Activated T-helper 17 cell treated with anti-CD3 and anti-CD28 coated beads, Interleukin-2, amount 50 U/mL, for 72 hours (primary cell): ENCODE measurements around the gene SLC16A9. TPM values are rescaled to one million over a fixed set of nuclear protein-coding genes. Genes with fewer than 3 reads are reported as not detected.
"Not testable (repeated sequence)": the region's sequence is repeated elsewhere in the genome, so short reads cannot be mapped to it uniquely, and the experiment has no call there.

Experiments
- ATAC-seq: fragments of 150-1000 bp; cut with Tn5 transposase; replicated peaks from 2 replicates; pipeline ENCODE4 v1.10.0; 2021; ENCODE audit warnings: mild to moderate bottlenecking, moderate library complexity
- H3K27ac Mint-ChIP-seq: one replicate; pipeline ENCODE4 v1.8.0; 2022; ENCODE audit warnings: mixed read lengths
- H3K27me3 Mint-ChIP-seq: one replicate; pipeline ENCODE4 v1.8.0; 2022; ENCODE audit warnings: mixed read lengths
- H3K36me3 Mint-ChIP-seq: one replicate; pipeline ENCODE4 v1.8.0; 2022; ENCODE audit warnings: low read depth, mild to moderate bottlenecking, mixed read lengths
- H3K4me1 Mint-ChIP-seq: one replicate; pipeline ENCODE4 v1.8.0; 2022; ENCODE audit warnings: mixed read lengths
- H3K4me3 Mint-ChIP-seq: one replicate; pipeline ENCODE4 v1.8.0; 2022; ENCODE audit warnings: mild to moderate bottlenecking, mixed read lengths
- H3K9me3 Mint-ChIP-seq: one replicate; pipeline ENCODE4 v1.8.0; 2022; ENCODE audit warnings: mixed read lengths
- total RNA-seq, 2 donors: library from RNA; stranded (reverse); gene quantifications; one replicate each; pipeline ENCODE4 v1.2.3, GENCODE V29; 2022

Gene SLC16A9
- total RNA-seq, 2 donors from 2014 or later, result 0.42 to 2.2 TPM

DNA sequence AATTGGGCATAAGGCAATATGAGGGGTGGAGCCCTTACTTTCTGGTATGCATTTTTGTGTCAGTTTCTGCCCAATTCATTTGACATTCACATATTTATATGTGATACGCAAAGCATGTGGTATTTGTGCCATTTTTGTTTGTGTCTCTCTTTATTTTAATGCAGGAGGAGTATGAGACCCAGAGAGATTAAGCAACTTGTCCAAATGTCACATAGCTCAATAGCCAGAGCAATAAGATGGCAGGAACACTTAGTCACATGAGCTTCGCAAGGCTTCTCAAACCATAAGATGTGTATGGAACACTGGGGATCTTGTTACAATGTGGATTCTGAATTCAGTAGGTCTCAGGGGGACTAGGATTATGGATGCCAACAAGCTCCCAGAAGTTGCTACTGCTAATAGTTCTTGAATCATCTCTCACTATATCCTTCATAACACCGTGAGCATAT, 24.4 kb upstream of the SLC16A9 start:
- ATAC-seq, result no peak
- Mint-ChIP-seq H3K27ac (no peak overlapping the region), H3K4me3 (no peak overlapping the region), H3K27me3 (peaks cover 17% of the 10 kb centered on the region), H3K36me3 (no peaks in the 10 kb centered on the region), H3K9me3 (no peaks in the 10 kb centered on the region), H3K4me1 (peaks cover 11% of the 10 kb centered on the region)

DNA sequence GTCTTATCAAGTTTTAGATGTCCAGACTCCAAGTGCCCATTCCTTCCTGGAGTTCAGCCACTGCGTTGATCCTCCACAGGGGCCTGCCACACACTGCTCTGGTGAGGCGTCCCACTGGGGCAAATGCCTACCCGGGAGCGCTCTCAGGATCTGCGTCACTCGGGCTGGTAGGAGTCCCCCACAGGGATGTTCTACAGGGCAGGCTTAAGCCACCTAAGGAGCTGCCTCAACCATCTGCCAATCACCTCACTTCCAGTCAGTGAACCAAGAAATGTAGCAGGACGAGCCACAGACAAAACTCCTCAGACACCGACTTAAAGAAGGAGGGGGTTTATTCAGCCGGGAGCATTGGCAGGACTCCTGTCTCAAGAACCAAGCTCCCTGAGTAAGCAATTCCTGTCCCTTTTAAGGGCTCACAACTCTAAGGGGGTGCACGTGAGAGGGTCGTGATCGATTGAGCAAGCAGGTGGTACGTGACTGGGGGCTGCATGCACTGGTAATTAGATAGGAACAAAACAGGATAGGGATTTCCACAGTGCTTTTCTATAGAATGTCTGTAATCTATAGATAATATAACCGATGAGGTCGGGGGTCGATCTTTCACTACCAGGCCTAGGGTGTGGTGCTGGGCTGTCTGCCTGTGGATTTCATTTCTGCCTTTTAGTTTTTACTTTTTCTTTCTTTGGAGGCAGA, 23.8 kb upstream of the SLC16A9 start:
- not testable (repeated sequence) for H3K9me3 Mint-ChIP-seq, H3K27ac Mint-ChIP-seq, H3K4me3 Mint-ChIP-seq, ATAC-seq, H3K36me3 Mint-ChIP-seq
- H3K27me3 Mint-ChIP-seq, result peaks cover 16% of the 10 kb centered on the region
- H3K4me1 Mint-ChIP-seq, result peaks cover 11% of the 10 kb centered on the region

DNA sequence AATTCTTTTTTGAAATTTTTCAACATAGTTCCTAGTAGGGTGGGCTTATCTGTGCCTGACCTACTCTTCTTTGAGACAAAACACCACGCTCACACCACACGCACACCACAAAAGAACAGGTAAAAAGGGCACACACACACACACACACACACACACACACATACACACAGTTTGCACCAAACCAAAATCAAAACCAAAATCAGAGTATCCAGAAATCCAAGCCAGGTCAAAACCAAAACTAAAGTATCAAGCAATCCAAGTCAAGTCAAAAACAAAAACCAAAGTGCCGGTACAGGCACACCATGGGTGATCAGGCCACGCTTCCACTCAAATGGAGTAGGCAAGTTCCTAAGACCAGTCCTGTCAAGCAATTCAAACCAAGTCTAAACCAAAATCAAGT, 23.2 kb upstream of the SLC16A9 start:
- H3K9me3 Mint-ChIP-seq, H3K36me3 Mint-ChIP-seq, ATAC-seq, H3K27ac Mint-ChIP-seq, H3K4me3 Mint-ChIP-seq: not testable (repeated sequence)
- peaks cover 11% of the 10 kb centered on the region for H3K4me1 Mint-ChIP-seq
- peaks cover 13% of the 10 kb centered on the region for H3K27me3 Mint-ChIP-seq

DNA sequence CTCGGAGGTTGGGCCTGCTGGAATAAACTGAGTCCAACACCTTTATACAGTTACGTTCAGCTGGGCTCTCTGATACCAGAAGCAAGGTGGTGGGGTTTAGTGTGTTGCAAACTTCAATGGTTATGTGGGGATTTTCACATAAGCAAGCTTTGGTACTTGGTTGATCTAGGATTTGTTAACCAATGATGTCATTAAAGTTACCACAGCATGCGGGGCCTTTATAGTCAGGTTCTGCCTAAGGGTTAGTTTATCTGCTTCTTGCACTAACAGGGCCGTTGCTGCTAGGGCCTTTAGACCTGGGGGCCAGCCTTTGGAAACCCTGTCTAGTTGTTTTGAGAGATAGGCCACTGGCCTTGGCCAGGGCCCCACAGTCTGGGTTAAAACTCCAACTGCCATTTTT, 19.5 kb upstream of the SLC16A9 start:
- ATAC-seq, H3K27ac Mint-ChIP-seq, H3K4me3 Mint-ChIP-seq, H3K36me3 Mint-ChIP-seq, H3K27me3 Mint-ChIP-seq, H3K9me3 Mint-ChIP-seq: not testable (repeated sequence)
- peaks cover 11% of the 10 kb centered on the region for H3K4me1 Mint-ChIP-seq

DNA sequence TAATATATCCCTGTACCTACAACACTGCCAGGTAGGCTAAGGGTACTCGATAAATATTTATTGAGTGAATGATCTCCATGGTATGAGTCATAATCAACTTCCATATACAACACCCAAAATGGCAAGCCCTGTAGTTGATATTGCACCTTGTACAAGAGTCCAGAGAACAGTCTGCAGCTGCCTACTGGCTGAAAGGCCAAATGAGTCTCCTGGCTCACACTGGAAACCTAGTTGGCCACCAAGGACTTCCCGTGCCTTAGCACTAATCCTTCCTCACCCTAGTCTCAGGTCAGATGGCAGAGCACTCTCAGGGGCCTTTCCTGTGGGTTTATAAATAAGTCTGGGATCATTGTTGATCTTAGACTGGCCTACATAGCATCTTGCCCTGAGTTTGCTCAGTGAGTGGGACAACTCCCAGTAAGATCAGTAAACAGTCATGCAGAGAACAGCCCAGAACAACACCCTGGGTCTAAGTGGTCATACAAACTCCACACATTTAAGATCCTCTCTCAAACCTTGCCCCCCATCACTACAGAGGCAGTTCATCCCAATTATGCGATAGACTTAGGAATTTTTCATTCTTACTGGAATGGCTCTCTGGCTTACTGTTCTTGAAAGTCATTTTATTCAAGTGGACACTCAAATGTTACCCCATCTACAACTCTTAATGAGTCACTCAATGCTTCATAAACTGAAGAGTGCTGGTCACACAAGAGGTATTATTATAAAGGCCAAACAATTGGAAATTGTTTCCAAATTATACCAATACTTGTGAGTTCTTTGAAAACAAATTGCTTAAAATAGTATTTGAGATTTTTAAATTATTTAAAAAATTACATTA, 14.7 kb upstream of the SLC16A9 start:
- H3K27me3 Mint-ChIP-seq, result peaks cover 13% of the 10 kb centered on the region
- no peak overlapping the region for H3K4me3 Mint-ChIP-seq
- H3K9me3 Mint-ChIP-seq, result peaks cover 8% of the 10 kb centered on the region
- no peak for ATAC-seq
- no peak overlapping the region for H3K27ac Mint-ChIP-seq
- H3K36me3 Mint-ChIP-seq, result no peaks in the 10 kb centered on the region
- H3K4me1 Mint-ChIP-seq, result peaks cover 3% of the 10 kb centered on the region

DNA sequence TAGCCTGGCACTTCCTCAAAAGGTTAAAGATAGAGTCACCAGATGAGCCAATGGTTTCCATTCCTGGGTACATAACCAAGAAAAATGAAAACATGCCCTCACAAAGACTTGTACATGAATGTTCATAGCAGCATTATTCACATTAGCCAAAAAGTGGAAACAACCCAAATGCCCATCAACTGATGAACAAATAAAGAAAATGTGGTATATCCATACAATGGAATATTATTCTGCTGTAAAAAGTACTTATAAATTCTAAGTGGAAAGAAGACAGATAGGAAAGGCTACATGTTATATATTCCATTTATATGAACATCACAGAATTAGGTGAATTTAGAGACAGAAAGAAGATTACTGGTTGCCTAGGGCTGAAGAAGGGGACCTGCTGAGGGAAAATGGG, 10.7 kb upstream of the SLC16A9 start:
- H3K27me3 Mint-ChIP-seq, result peaks cover 20% of the 10 kb centered on the region
- peaks cover 3% of the 10 kb centered on the region for H3K4me1 Mint-ChIP-seq
- H3K9me3 Mint-ChIP-seq, result peaks cover 8% of the 10 kb centered on the region
- no peaks in the 10 kb centered on the region for H3K36me3 Mint-ChIP-seq
- no peak for ATAC-seq
- H3K4me3 Mint-ChIP-seq, result no peak overlapping the region
- H3K27ac Mint-ChIP-seq, result no peak overlapping the region

DNA sequence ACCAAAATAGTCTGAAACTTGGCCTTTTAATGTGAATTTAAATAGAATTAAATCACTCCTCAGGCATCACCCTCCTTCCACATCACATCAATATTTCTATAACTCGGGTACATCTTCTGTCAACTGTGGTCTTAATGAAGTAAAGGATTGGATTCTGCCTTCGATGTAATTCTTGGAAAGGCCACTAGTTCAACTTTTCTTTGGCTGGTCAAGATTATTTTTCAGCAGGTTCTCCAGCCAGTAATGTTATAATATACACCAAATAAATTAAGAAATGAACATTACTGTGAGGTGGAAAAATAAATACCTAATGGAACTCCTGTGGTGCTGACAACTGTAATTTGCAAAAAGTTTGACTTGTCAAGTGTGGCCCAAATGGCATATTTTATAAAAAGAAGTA, 9.7 kb upstream of the SLC16A9 start:
- H3K4me1 Mint-ChIP-seq, result peaks cover 3% of the 10 kb centered on the region

DNA sequence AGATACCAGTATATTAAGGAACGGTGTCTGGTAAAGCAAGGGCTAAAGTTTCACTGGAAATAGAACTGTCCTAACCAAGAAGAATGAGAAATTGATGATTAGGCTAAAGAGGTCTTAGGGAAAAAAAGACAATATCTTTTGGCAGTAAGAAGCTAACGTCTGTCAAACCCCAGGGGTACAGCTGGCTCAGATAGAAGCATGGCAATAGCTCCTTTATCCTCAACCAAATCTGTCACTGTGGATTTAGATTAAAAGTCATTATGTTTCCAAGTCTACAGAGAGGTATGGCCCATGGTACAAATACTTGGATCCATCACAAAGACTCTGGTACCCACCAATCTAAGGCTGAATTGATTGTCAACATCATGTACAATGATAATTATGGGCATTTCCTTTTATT, 8.6 kb upstream of the SLC16A9 start:
- no peak for ATAC-seq
- peaks cover 8% of the 10 kb centered on the region for H3K9me3 Mint-ChIP-seq
- H3K27ac Mint-ChIP-seq, result no peak overlapping the region
- H3K27me3 Mint-ChIP-seq, result peaks cover 19% of the 10 kb centered on the region
- H3K4me1 Mint-ChIP-seq, result peaks cover 3% of the 10 kb centered on the region
- no peaks in the 10 kb centered on the region for H3K36me3 Mint-ChIP-seq
- H3K4me3 Mint-ChIP-seq, result no peak overlapping the region

More for the DNA sequence above, 9.7 kb upstream of the SLC16A9 start:
- no peak overlapping the region for H3K27ac Mint-ChIP-seq
- no peak for ATAC-seq
- H3K36me3 Mint-ChIP-seq, result no peaks in the 10 kb centered on the region
- peaks cover 20% of the 10 kb centered on the region for H3K27me3 Mint-ChIP-seq
- H3K4me3 Mint-ChIP-seq, result no peak overlapping the region
- H3K9me3 Mint-ChIP-seq, result peaks cover 8% of the 10 kb centered on the region

DNA sequence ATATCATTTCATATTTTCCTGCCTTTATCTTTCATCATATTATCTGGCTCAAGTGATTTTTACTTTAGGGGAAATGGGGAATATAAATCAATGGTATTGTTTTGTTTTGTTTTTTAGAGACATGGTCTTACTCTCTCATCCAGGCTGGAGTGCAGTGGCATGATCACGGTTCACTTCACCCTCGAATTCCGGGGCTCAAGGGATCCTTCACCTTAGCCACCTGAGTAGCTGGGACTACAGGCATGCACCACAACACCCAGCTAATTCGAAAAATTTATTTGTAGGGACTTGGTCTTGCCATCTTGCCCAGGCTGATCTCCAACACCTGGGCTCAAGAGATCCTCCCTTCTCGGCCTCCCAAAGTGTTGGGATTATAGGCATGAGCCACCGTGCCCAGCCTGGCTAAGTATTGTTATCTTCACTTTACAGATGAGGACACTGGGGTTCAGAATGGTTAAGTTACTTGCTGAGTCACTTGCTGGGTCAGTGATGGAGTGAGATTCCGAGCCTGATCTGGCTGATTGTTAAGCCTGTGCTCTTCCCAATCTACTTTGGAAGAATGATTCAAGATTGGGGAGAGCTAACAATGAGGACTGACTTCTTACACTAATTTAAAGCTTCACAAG, 3.7 kb upstream of the SLC16A9 start:
- no peak for ATAC-seq
- Mint-ChIP-seq H3K27ac (no peak overlapping the region), H3K4me3 (no peak overlapping the region), H3K27me3 (peaks cover 30% of the 10 kb centered on the region), H3K4me1 (no peaks in the 10 kb centered on the region), H3K9me3 (no peaks in the 10 kb centered on the region), H3K36me3 (no peaks in the 10 kb centered on the region)

DNA sequence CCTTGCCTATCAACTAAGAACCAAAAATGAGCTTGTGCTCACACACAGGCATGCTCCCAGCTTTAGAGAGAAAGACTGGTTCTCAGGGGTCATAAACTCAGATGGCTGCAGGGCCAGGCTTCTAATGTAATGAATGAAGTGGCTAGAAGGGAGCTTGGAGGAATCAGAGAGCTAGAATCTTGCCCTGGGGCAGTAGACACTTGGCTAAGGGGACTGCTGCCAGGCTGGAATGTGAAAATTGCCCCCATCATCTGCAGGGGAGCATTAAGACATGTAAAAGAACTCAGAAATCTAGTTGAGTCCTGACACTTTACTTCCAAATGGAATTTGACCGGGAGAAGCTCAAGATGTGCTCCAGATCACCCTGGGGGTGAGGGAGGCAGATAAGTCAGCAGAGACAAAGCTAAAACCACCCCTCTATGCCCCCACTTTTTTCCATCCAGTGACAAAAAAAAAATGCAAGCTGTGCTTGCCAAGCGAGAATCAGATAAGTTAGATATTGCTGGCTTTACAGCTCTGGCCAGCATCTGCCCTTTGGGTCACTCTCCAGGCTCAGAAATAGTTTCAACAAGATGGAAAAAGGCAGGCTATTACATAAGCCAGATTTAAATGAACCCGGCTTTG, 2.3 kb upstream of the SLC16A9 start:
- Mint-ChIP-seq H3K36me3 (no peaks in the 10 kb centered on the region), H3K9me3 (no peaks in the 10 kb centered on the region), H3K4me3 (no peak overlapping the region), H3K27me3 (peaks cover 35% of the 10 kb centered on the region), H3K27ac (no peak overlapping the region), H3K4me1 (no peaks in the 10 kb centered on the region)
- ATAC-seq, result no peak

DNA sequence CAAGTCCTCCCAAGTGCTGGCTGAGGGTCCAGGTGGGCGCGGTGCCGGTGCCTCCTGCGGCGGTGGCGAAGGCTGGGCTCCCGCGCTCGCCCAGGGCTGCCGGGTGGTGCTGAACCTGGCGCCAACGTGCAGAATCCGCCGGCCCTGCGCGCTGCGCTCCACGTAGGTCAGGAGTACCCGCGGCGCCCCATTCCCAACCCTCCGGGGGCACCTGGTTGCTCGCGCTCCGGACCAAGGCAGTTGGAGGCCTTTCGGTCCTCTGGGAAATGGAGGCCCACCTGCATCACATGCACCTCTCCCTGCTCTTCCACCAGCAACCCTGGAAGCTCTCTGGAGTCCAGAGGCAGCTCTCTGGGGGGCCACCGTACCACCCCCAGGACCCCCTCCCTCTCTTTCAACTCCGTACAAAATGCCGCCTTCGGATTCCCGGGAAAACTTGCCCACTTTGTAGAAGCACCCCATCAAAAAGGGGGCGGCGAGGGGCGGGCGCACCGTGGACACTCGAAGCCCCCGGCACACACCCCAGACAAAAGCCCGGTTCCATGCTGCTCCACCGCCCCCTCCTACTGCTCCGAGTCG, 745 bp downstream of the SLC16A9 start:
- Mint-ChIP-seq H3K27ac (no peak overlapping the region), H3K36me3 (no peaks in the 10 kb centered on the region), H3K4me3 (peak overlapping the region; percentile 56), H3K27me3 (peaks cover 51% of the 10 kb centered on the region), H3K9me3 (no peaks in the 10 kb centered on the region), H3K4me1 (no peaks in the 10 kb centered on the region)
- ATAC-seq, result peak; percentile 52

DNA sequence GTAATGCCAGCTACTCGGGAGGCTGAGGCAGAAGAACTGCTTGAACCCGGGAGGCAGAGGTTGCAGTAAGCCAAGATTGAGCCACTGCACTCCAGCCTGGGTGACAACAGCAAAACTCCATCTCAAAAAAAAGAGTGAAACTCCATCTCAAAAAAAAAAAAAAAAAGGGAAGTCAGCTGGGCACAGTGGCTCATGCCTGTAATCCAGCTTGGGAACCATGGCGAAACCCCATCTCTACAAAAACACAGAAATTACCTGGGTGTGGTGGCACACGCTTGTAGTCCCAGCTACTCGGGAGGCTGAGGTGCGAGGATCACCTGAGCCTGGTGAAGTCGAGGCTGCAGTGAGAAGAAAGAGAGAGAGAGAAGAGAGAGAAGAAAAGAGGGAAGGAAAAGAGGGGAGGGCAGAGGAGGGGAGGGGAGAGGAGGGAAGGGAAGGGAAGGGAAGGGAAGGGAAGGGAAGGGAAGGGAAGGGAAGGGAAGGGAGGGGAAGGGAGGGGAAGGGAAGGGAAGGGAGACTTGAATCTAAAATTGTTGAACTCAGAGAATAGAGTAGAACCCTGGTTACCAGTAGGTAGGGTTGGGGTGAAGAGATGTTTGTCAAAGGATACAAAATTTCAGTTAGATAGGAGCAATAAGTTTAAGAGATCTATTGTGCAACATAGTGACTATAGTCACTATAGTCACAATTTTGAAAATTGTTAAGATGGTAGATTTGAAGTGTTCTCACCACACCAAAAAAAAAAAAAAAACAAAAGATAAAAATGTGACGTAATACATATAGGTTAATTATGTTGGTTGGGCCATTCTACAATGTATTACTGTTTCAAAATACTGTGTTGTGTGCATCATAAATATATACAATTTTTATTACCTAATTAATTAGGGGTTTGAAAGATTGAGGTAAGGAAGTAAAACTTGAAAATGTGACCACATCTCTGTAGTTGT, 2.5 kb downstream of the SLC16A9 start:
- H3K4me1 Mint-ChIP-seq, result no peaks in the 10 kb centered on the region
- no peak overlapping the region for H3K4me3 Mint-ChIP-seq
- no peak for ATAC-seq
- H3K9me3 Mint-ChIP-seq, result no peaks in the 10 kb centered on the region
- no peaks in the 10 kb centered on the region for H3K36me3 Mint-ChIP-seq
- H3K27ac Mint-ChIP-seq, result no peak overlapping the region
- H3K27me3 Mint-ChIP-seq, result peaks cover 45% of the 10 kb centered on the region

DNA sequence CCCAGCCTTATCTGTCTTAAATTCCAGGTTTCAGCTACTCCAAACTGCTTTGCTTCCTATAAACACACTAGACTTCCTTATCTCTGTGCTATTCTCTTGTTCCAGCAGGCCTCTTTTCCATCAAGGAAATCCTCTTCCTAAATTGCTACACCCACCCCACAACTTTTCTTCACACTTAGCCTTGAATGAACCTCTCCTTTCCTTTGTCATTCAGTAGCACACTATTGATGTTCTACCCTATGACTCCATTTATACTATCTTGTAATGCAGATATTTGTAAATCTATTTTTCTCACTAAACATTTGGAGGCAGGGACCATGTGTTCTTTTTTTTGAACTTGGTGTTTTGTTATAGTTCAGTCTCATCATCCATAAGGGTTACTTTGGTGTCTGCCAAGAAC, 3.7 kb downstream of the SLC16A9 start:
- no peak for ATAC-seq
- Mint-ChIP-seq H3K4me1 (no peaks in the 10 kb centered on the region), H3K9me3 (no peaks in the 10 kb centered on the region), H3K36me3 (no peaks in the 10 kb centered on the region), H3K27me3 (peaks cover 49% of the 10 kb centered on the region), H3K27ac (no peak overlapping the region), H3K4me3 (no peak overlapping the region)
